Stomach (tissue), 9 donors: ENCODE results near the gene DNAH10. TPM values are rescaled to one million over a fixed set of nuclear protein-coding genes. Genes with fewer than 3 reads are reported as not detected.

Experiments
- DNase-seq, 2 donors: peaks; one replicate each; pipeline versions ENCODE4 v3.0.0 to v3.0.0-alpha.2; 2013 to 2019
- H3K27ac ChIP-seq, 5 donors: fragments of 200-600 bp in 4 of 5; sonication (generic) in 4 of 5; one replicate each; pipeline ENCODE4 v1.5.1; 2013 to 2019; ENCODE audit warnings: mild to moderate bottlenecking in 1 of 5, moderate library complexity in 1 of 5
- H3K27me3 ChIP-seq, 3 donors: fragments of 200-600 bp; sonication (generic); one replicate each; pipeline ENCODE4 v1.5.1; 2017 to 2019; ENCODE audit warnings: mixed run types in 1 of 3
- H3K36me3 ChIP-seq, 4 donors: fragments of 200-600 bp; sonication (generic); 1 replicate in 3 of 4; 2 replicates in 1 of 4; pipeline ENCODE4 v1.5.1; 2016 to 2019
- H3K4me1 ChIP-seq, 4 donors: fragments of 200-600 bp; sonication (generic); one replicate each; pipeline ENCODE4 v1.5.1; 2016 to 2019
- H3K4me3 ChIP-seq, 4 donors: fragments of 200-600 bp; sonication (generic) in 3 of 4; one replicate each; pipeline ENCODE4 v1.5.1; 2016 to 2019; ENCODE audit warnings: mild to moderate bottlenecking in 1 of 4
- H3K9me3 ChIP-seq, 4 donors: fragments of 200-600 bp; sonication (generic); one replicate each; pipeline ENCODE4 v1.5.1; 2016 to 2019
- EP300 ChIP-seq: sonication (generic); formaldehyde crosslinking; IDR thresholded peaks from one replicate; pipeline ENCODE4 v1.6.1; 2017; ENCODE audit warnings: antibody characterized with exemption
- POLR2A ChIP-seq, 4 donors: fragments of 450-650 bp; IDR thresholded peaks; one replicate each; pipeline ENCODE4 v1.6.1; 2016; ENCODE audit warnings: antibody characterized with exemption in 4 of 4, control low read depth in 2 of 4, mild to moderate bottlenecking in 1 of 4, moderate library complexity in 1 of 4
- POLR2AphosphoS5 ChIP-seq, 3 donors: sonication (generic); formaldehyde crosslinking; IDR thresholded peaks; one replicate each; pipeline ENCODE4 v1.6.1; 2016; ENCODE audit warnings: antibody characterized with exemption in 3 of 3
- WGBS, 5 donors: extraction: QIAGEN DNeasy Blood & Tissue Kit in 3 of 5; methylation state at CpG; one replicate each; pipeline versions ENCODE4 v1.1.5 to v1.1.7; 2013 to 2018; 5-methylcytosine and 5-hydroxymethylcytosine counted together
- intact Hi-C: fragments of 100-400 bp; cut with DNase I; formaldehyde crosslinking; loops from one replicate; pipeline ENCODE4 v1.15.1; 2023; ENCODE audit warnings: low total_unique reads
- polyA plus RNA-seq, 3 donors: library from polyadenylated mRNA; stranded (reverse); fragments of 200-250 nt; gene quantifications; one replicate each; pipeline ENCODE4 v1.2.3, GENCODE V29; 2013
- total RNA-seq, 5 donors: library from RNA; depleted of rRNA; stranded (reverse); fragments of >200 nt; gene quantifications; one replicate each; pipeline versions ENCODE4 v1.1.0 to v1.2.3, GENCODE V29; 2014 to 2016
- TF ChIP-seq, protein P1 (sequence below), 7 experiments: fragments of 450-650 bp in 4 of 7; fragments of 200-600 bp in 3 of 7; sonication (generic) in 3 of 7; IDR thresholded peaks; one replicate each; pipeline ENCODE4 v1.5.1; 2016 to 2019; ENCODE audit warnings: antibody characterized with exemption in 7 of 7, control low read depth in 2 of 7, mild to moderate bottlenecking in 1 of 7
- donor health status: healthy with polysubstance abuse.
- donor health status: Bipolar disorder and iron deficiency.
- donor health status: healthy.

The DNAH10 gene
- total and polyA plus RNA-seq, 8 donors: under 0.01 to 0.92 (median 0.15) TPM; not detected in 3

DNA sequence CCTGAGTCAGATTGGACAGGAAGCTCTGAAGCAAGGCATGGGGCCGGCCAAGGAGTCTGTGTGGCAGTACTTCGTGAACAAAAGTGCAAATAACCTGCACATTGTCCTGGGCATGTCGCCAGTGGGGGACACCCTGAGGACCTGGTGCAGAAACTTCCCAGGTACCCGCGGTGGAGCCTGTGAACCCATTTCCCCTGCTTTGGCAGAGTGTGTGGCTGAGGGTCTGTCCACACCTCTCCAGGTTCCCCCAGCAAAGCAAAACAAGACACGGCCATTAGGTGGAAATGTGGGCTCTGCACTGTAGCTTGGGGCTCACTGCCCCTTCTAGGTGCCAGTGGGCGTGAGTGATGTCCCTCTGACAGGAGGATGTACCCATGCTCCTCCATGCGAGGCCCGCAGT, 131.2 kb downstream of the DNAH10 start:
- Histone ChIP-seq H3K27ac (no peak overlapping the region), H3K36me3 (no peaks in the 10 kb centered on the region), H3K27me3 (peaks cover 0 to 49% (median 7%) of the 10 kb centered on the region in 3 donors), H3K4me1 (no peaks in the 10 kb centered on the region), H3K4me3 (no peak overlapping the region), H3K9me3 (no peaks in the 10 kb centered on the region)
- DNase-seq: no peak
- TF ChIP-seq POLR2A (IDR thresholded peaks at IDR 0.05): no peak
- no peak for TF ChIP-seq EP300
- no peak for TF ChIP-seq POLR2AphosphoS5 (IDR thresholded peaks at IDR 0.05)
- TF ChIP-seq, protein P1, sequence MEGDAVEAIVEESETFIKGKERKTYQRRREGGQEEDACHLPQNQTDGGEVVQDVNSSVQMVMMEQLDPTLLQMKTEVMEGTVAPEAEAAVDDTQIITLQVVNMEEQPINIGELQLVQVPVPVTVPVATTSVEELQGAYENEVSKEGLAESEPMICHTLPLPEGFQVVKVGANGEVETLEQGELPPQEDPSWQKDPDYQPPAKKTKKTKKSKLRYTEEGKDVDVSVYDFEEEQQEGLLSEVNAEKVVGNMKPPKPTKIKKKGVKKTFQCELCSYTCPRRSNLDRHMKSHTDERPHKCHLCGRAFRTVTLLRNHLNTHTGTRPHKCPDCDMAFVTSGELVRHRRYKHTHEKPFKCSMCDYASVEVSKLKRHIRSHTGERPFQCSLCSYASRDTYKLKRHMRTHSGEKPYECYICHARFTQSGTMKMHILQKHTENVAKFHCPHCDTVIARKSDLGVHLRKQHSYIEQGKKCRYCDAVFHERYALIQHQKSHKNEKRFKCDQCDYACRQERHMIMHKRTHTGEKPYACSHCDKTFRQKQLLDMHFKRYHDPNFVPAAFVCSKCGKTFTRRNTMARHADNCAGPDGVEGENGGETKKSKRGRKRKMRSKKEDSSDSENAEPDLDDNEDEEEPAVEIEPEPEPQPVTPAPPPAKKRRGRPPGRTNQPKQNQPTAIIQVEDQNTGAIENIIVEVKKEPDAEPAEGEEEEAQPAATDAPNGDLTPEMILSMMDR (IDR thresholded peaks at IDR 0.05): no peak
- intact Hi-C loops: no loop called here
- WGBS, 5 donors: 73 to 81% (median 77%) methylated on average over 8 to 9 of the region's 9 CpGs

DNA sequence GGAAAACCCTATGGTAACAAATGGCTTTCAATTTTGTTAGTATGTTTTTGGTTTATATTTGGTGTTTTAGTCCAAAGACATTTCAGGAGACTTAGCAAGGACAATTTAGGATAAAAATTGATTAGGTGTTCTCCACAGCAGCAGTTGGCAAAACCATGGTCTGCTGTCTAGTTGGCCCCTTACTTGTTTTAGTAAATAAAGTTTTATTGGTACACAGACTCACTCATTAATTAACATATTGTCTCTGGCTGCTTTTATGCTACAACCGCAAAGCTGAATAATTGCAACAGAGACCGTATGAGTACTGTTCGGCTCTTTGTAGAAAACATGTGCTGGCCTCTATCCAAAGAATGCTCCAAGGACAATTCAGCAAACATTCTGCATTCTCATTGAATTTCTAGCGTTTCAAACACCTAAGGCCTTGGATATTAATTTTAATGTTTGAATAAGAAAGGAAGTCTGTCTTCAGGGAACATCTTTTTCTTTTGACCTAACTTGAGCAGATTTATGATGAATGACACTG, 132.8 kb downstream of the DNAH10 start:
- 67 to 77% (median 68%) methylated on average over 4 of the region's 4 CpGs for WGBS, 5 donors

DNA sequence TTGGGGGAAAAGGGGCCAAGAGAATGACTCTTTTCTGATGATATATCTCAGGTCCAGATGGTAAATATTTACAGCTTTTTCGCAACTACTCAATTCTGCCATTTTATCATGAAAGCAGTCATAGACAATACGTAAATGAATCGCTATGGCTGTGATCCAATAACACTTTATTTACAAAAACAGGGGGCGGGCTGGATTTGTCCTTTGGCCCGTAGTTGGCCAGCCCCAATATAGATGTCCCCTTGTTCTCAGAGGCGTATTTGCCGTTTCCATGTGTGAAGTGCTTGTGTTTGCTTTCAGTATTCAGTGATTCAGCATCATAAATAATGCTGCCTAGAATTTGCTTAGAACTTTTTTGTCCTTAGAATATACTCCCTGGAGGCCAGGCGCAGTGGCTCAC, 133.3 kb downstream of the DNAH10 start:
- 58 to 69% (median 66%) methylated on average over 8 of the region's 8 CpGs for WGBS, 5 donors
- peaks cover 0 to 42% (median 16%) of the 10 kb centered on the region in 3 donors for H3K27me3 ChIP-seq
- intact Hi-C loops: no loop called here
- no peaks in the 10 kb centered on the region for H3K9me3 ChIP-seq
- no peaks in the 10 kb centered on the region for H3K4me1 ChIP-seq
- no peaks in the 10 kb centered on the region for H3K36me3 ChIP-seq
- H3K4me3 ChIP-seq: no peak overlapping the region
- TF ChIP-seq POLR2AphosphoS5 (IDR thresholded peaks at IDR 0.05): no peak
- TF ChIP-seq EP300: no peak
- TF ChIP-seq POLR2A (IDR thresholded peaks at IDR 0.05): no peak
- TF ChIP-seq, protein P1 (IDR thresholded peaks at IDR 0.05): no peak
- no peak overlapping the region for H3K27ac ChIP-seq
- no peak for DNase-seq

More for the DNA sequence above, 132.8 kb downstream of the DNAH10 start:
- Histone ChIP-seq H3K9me3 (no peaks in the 10 kb centered on the region), H3K4me3 (no peak overlapping the region), H3K27me3 (peaks cover 0 to 48% (median 13%) of the 10 kb centered on the region in 3 donors), H3K4me1 (no peaks in the 10 kb centered on the region), H3K36me3 (no peaks in the 10 kb centered on the region), H3K27ac (no peak overlapping the region)
- no peak for TF ChIP-seq POLR2A (IDR thresholded peaks at IDR 0.05)
- TF ChIP-seq EP300: no peak
- TF ChIP-seq POLR2AphosphoS5 (IDR thresholded peaks at IDR 0.05): no peak
- TF ChIP-seq, protein P1 (IDR thresholded peaks at IDR 0.05): no peak
- intact Hi-C loops: no loop called here
- no peak for DNase-seq

DNA sequence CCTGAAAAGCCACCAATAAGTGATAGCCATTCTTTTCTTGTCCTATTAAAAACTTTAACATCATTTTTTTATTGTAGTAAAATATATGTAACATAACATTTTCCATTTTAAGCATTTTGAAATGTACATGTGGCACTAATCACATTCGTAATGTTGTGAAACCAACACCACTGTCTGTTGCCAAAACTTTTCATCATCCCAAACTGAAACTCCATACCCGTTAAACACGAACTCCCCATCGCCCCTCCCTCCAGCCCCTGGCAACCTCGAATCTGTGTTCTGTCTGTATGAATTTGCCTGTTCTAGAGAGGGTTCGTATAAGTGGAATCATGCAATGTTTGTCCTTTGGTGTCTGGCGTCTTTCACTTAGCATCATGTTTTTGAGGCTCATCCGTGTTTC, 134.7 kb downstream of the DNAH10 start:
- H3K4me1 ChIP-seq: no peaks in the 10 kb centered on the region
- 49 to 76% (median 70%) methylated on average over 8 of the region's 8 CpGs for WGBS, 5 donors
- peak in 1 of 2 donors; percentile 42 for DNase-seq
- H3K27ac ChIP-seq: no peak overlapping the region
- peaks cover 0 to 42% (median 13%) of the 10 kb centered on the region in 3 donors for H3K27me3 ChIP-seq
- H3K4me3 ChIP-seq: no peak overlapping the region
- H3K9me3 ChIP-seq: no peaks in the 10 kb centered on the region
- TF ChIP-seq, protein P1 (IDR thresholded peaks at IDR 0.05): no peak
- TF ChIP-seq POLR2A (IDR thresholded peaks at IDR 0.05) (no peak), POLR2AphosphoS5 (IDR thresholded peaks at IDR 0.05) (no peak), EP300 (no peak)
- intact Hi-C loops: no loop called here
- no peaks in the 10 kb centered on the region for H3K36me3 ChIP-seq
